Omental fat pad (tissue), 4 donors: ENCODE results near the gene SLC35B2. TPM values are rescaled to one million over a fixed set of nuclear protein-coding genes. Genes with fewer than 3 reads are reported as not detected.
A peak's percentile ranks its signal among the peaks of the same experiment; 100 is the strongest.

ENCODE experiments used
- ATAC-seq: fragments of 150-250 bp; one replicate; pipeline ENCODE4 v1.9.1; 2016; ENCODE audit warnings: mild to moderate bottlenecking, moderate library complexity; ENCODE audit not compliant: low FRiP score
- DNase-seq: peaks from one replicate; pipeline ENCODE4 v3.0.0-alpha.2; 2019; ENCODE audit warnings: low spot score
- total RNA-seq, 4 donors: library from RNA; depleted of rRNA; stranded (reverse); fragments of >200 nt; gene quantifications; one replicate each; pipeline ENCODE4 v1.1.0, GENCODE V29; 2016
- TF ChIP-seq, protein P1 (sequence below), 3 donors: fragments of 450-650 bp; IDR thresholded peaks; one replicate each; pipeline ENCODE4 v1.5.1; 2016 to 2017; ENCODE audit warnings: antibody characterized with exemption in 3 of 3, mild to moderate bottlenecking in 3 of 3, moderate library complexity in 2 of 3

SLC35B2 gene
- total RNA-seq, 4 donors from 2014 or later, result 25.3 to 31.9 (median 30.4) TPM

DNA sequence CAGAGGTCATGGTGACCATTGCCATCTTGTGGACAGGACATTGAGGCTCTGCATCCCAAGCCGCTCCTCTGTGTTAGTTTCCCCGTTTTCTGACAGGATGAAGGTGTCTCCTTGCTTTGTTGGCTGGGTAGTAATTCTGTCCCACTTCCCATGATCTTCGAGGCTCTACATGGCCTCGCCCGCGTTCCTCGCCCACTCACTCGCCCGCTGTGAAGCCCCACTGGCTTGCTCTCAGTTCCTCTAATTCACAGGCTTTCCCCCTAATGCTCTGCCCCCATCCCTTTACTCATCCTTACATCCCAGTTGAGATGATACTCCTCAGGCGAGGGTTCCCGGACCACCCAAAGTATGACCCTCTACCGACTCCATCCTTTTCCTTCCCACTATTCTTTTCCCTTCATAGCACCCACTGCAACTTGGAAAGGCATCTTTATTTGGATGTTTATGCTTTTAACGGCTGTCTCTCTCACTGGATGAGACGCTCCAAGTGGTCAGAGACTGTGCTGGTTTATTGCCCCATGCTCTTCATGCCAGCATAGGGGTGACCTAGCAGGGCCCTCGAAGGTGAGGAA, 511 bp upstream of the SLC35B2 start:
- TF ChIP-seq, protein P1, sequence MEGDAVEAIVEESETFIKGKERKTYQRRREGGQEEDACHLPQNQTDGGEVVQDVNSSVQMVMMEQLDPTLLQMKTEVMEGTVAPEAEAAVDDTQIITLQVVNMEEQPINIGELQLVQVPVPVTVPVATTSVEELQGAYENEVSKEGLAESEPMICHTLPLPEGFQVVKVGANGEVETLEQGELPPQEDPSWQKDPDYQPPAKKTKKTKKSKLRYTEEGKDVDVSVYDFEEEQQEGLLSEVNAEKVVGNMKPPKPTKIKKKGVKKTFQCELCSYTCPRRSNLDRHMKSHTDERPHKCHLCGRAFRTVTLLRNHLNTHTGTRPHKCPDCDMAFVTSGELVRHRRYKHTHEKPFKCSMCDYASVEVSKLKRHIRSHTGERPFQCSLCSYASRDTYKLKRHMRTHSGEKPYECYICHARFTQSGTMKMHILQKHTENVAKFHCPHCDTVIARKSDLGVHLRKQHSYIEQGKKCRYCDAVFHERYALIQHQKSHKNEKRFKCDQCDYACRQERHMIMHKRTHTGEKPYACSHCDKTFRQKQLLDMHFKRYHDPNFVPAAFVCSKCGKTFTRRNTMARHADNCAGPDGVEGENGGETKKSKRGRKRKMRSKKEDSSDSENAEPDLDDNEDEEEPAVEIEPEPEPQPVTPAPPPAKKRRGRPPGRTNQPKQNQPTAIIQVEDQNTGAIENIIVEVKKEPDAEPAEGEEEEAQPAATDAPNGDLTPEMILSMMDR (IDR thresholded peaks at IDR 0.05), result no peak
- no peak for DNase-seq
- no peak for ATAC-seq

DNA sequence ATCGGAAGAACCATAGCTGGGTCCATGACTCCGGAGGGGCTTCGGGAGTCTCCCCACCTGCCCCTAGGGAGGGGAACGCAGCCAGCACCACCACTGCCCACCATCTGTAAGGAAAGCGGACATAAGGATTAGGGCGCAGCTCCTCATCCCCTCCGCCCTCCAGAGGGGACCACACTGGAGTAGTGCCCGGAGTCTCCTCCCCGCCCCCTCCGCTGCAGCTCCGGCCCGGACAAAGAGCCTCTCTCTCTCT, 628 bp downstream of the SLC35B2 start:
- ATAC-seq, result peak; percentile 41

DNA sequence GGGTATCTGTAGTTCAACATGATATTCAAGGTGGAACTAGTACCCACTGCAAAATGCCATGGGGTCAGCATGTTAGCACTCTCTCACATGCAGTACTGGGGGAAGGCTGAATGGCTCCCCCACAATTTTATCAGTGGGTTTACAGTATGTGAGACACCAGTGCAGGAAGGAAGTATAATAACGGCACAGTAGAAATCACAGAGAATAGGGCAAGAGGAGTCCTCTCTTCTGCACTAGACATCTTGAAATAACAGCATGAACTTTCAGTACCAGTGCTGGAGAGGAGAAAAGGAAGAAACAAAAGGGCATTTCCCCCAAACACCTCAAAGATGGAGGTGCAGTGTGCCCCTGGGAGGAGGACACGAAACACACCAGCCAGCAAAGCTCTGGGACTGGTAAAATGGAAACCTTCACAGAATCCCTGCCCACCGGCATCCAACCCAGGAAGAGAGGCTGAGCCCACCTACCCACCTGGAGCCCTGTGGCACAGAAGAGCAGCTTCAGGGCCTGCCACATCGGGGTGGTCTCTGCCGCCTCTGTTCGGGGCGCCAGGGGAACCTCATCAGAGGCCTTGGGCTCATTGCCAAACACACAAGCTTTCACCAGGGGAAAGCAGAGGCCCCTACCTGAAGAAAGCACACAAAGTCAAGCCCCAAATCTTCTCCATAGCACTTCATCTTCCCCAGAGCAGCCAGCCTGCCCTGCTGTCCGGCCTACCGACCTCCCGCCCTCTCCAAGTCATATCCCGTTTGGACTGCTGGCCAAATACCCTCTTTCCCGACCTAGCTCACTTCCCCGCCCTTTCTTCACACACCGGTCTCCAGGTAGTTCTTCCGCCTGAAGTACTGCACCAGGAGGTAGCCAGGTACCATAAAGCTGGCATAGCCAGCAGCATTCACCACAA, 1.2 kb downstream of the SLC35B2 start:
- TF ChIP-seq, protein P1 (IDR thresholded peaks at IDR 0.05), result no peak
- no peak for ATAC-seq
- no peak for DNase-seq

More for the DNA sequence above, 628 bp downstream of the SLC35B2 start:
- TF ChIP-seq, protein P1 (IDR thresholded peaks at IDR 0.05), result no peak
- no peak for DNase-seq

DNA sequence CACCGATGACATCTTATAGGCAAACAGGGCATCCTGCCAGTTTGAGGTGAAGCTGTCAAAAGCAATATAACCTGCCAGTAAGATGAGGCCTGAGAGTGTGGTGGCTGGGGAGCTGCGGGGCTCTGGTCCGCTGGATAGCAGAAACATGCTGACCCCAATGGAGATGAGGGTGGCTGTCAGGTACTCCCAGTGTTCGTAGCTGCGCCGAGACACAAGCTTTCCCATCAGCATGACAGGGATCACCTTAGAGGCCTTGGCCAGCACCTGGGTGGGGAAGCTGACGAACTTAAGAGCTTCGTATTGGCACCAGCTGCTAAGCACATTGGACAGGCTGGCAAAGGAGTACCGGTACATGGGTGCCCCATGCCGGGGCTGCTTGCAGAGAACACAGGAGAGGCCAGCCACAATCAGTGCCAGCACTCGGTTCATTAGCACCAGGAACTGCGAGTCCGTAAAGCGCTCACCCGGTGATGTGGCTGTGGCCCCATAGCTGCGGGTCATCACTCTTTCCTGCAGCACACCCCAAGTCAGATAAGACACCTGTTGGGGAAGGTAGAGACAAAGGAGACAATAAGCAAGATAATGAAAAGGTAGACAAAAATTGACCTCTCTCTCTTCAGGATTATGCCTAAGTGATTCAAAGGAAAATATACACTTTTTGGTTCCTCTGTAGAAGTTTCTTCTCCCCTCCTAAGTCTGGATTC, 2.1 kb downstream of the SLC35B2 start:
- no peak for ATAC-seq
- DNase-seq, result no peak
- TF ChIP-seq, protein P1 (IDR thresholded peaks at IDR 0.05), result no peak

DNA sequence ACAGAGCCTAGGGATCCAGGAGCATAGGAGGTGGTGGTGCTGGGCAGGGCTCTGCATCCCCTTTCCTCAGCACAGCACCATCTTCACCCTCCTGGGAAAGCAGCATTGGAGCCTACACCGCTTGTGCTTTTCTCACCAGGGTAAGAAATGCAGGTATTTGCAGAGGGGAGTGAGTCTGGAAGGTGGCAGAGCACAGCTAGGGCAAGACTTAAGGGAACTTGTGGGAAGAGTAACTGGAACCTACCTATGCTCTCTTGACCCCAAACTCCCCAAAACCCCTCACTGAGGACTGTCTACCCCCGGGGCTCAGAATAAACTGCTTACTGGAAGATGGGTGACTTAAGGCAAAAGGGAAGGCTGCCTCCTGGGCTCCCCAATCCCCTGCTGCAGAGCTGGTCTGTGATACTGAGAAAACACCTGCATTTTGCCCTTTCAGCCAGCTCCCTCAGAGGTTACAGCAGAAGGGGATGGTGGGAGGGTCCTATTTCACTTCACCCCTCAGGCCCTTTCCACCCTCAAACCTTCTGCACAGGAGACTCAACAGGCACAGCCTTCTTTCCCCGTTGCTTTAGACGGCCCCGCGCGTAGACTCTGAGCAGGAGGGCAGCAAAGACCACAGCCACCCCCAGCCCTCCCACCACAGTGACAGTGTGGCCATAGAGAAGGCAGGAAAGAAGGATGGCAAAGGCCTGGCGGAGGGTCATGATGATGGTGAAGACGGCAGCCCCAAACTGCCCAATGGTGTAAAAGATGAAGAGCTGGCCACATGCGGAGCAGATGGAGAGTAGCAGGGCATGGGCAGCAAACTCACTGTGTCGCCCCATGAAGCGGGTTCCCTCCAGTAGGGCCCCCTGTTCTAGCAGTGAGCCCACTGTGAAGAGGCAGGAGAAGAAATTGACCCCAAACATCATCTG, 2.9 kb downstream of the SLC35B2 start:
- ATAC-seq, result no peak
- TF ChIP-seq, protein P1 (IDR thresholded peaks at IDR 0.05), result no peak
- DNase-seq, result no peak

DNA sequence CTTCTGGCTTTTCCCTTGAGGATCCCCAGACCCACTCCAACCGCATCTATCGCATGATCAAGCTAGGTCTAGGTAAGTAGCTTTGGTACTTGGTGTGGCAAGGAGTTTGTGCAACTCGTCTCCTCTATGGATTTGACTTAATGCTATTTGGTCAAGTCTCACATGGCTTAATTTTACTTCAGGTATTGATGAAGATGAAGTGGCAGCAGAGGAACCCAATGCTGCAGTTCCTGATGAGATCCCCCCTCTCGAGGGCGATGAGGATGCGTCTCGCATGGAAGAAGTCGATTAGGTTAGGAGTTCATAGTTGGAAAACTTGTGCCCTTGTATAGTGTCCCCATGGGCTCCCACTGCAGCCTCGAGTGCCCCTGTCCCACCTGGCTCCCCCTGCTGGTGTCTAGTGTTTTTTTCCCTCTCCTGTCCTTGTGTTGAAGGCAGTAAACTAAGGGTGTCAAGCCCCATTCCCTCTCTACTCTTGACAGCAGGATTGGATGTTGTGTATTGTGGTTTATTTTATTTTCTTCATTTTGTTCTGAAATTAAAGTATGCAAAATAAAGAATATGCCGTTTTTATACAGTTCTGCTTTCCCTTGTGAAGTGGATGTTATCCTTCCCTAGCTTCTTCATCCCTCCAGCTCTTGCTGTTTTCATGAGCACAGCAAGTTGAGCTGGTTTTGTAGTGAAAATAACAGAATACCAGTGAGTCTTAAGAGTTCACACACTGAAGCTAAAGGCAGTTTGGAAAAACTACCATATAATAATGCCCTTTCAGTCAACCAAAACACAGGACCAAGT, 3.8 kb downstream of the SLC35B2 start:
- no peak for DNase-seq
- TF ChIP-seq, protein P1 (IDR thresholded peaks at IDR 0.05), result no peak
- ATAC-seq, result no peak
